ENCODE results near the gene CCDC159. TPM values are rescaled to one million over a fixed set of nuclear protein-coding genes. Genes with fewer than 3 reads are reported as not detected.

The CCDC159 gene
- polyA plus RNA-seq, 1 of the 3 experiments (the other 2 are of a cell fraction), result 25.2 TPM

GRCh38 chr19:11384778-11385129 is 38.4 kb downstream of the CCDC159 start:
- H3K79me2 ChIP-seq (ENCODE audit: insufficient read depth), result peaks cover 10% of the 10 kb centered on the region; the same call in 1 of the 2 replicates
- H3K4me1 ChIP-seq (ENCODE audit: control insufficient read depth in 1 of 2, insufficient read depth in 2 of 2, low read depth in 1 of 2, low read length in 1 of 2), result peaks cover 0 to 14% of the 10 kb centered on the region in 2 experiments; a peak in 1 of 4 replicates
- CTCF ChIA-PET, result interaction anchor here (0.9 to 6.4 kb wide), 10 partner anchors 9 to 98 kb away, joined by 3 to 85 read pairs (median 16); partner anchors contain the start of genes ELAVL3, RGL3 and SWSAP1
- POLR2A ChIA-PET, result interaction anchor here (1.2 to 4.3 kb wide), 5 partner anchors 10 to 98 kb away, joined by 7 to 30 read pairs (median 8); partner anchors contain the start of genes ODAD3, PRKCSH, RGL3 and SWSAP1
- H4K20me1 ChIP-seq (ENCODE audit: insufficient read depth), result no peaks in the 10 kb centered on the region
- no peak overlapping the region for H2AFZ ChIP-seq (ENCODE audit: low read depth)
- H3K9me2 ChIP-seq, result no peaks in the 10 kb centered on the region
- no peak overlapping the region for H3K4me2 ChIP-seq
- 82% methylated on average over 5 of the region's 5 CpGs for WGBS (ENCODE audit: low lambda C conversion rate)
- no peaks in the 10 kb centered on the region for H3K27me3 ChIP-seq (ENCODE audit: insufficient read depth)
- no peaks in the 10 kb centered on the region for H3K9me3 ChIP-seq
- no peaks in the 10 kb centered on the region for H3K36me3 ChIP-seq (replicated peaks in 1 of 2; ENCODE audit: control insufficient read depth in 1 of 2, insufficient read depth in 2 of 2, low read length in 1 of 2)
- TF ChIP-seq IRF3 (IDR thresholded peaks at IDR 0.05; ENCODE audit: low read depth, low read length), result no peak
- TF ChIP-seq RXRA (IDR thresholded peaks at IDR 0.05; ENCODE audit: borderline replicate concordance, low read depth), result no peak
- no peak for TF ChIP-seq POLR2AphosphoS5 (IDR thresholded peaks at IDR 0.05; ENCODE audit: low read depth, low read length)
- no peak for TF ChIP-seq FOXM1 (IDR thresholded peaks at IDR 0.05; ENCODE audit: low read depth)
- TF ChIP-seq, protein P1, sequence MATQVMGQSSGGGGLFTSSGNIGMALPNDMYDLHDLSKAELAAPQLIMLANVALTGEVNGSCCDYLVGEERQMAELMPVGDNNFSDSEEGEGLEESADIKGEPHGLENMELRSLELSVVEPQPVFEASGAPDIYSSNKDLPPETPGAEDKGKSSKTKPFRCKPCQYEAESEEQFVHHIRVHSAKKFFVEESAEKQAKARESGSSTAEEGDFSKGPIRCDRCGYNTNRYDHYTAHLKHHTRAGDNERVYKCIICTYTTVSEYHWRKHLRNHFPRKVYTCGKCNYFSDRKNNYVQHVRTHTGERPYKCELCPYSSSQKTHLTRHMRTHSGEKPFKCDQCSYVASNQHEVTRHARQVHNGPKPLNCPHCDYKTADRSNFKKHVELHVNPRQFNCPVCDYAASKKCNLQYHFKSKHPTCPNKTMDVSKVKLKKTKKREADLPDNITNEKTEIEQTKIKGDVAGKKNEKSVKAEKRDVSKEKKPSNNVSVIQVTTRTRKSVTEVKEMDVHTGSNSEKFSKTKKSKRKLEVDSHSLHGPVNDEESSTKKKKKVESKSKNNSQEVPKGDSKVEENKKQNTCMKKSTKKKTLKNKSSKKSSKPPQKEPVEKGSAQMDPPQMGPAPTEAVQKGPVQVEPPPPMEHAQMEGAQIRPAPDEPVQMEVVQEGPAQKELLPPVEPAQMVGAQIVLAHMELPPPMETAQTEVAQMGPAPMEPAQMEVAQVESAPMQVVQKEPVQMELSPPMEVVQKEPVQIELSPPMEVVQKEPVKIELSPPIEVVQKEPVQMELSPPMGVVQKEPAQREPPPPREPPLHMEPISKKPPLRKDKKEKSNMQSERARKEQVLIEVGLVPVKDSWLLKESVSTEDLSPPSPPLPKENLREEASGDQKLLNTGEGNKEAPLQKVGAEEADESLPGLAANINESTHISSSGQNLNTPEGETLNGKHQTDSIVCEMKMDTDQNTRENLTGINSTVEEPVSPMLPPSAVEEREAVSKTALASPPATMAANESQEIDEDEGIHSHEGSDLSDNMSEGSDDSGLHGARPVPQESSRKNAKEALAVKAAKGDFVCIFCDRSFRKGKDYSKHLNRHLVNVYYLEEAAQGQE (IDR thresholded peaks at IDR 0.05; ENCODE audit: low read depth, low read length), result no peak
- no peak overlapping the region for H3K9ac ChIP-seq
- DNase-seq, result no peak
- peaks cover 7% of the 10 kb centered on the region for H3F3A ChIP-seq (replicated peaks; ENCODE audit: insufficient read depth)
- no peak overlapping the region for H3K4me3 ChIP-seq (ENCODE audit: low read depth in 2 of 2, low read length in 1 of 2)
- H3K27ac ChIP-seq (ENCODE audit: low read depth in 2 of 2, low read length in 1 of 2), result peak overlapping the region in 1 of 2 experiments; percentile 64; a peak in 2 of 4 replicates

DNA sequence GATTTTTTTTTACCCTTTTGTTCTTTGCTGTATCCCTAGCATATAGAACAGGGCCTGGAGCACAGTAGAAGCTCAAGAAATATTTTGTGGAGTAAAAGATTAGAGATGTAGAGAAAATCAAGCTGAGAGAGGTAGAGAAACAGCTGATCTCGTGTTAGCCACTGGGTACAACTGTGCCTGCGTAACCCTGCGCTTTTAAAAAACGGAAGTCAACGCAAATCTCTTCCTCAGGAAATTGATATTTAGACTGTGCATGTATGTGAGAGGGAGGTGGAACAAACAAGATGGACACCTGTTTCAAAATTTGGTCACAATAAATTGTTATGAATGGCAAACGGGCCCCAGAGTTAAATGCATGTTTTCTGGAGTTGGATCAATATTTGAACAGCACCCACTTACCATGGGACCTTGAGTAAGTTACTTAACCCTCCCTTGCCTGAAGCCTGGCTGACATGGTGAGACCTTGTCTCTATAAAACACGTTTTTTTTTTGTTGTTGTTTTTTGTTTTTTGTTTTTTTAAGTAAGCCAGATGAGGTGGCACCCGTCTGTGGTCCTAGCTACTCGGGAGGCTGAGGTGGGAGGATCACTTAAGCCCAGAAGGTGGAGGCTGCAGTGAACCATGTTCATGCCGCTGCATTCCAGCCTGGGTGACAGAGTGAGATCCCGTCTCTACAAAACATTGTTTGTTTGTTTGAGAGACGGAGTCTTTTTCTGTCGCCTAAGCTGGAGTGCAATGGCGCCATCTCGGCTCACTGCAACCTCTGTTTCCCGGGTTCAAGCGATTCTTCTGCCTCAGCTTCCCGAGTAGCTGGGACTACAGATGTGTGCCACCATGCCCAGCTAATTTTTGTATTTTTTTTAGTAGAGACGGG is 41.1 kb downstream of the CCDC159 start:
- no peak for TF ChIP-seq FOSL2 (IDR thresholded peaks at IDR 0.05; ENCODE audit: borderline replicate concordance, low read depth)
- TF ChIP-seq, protein P2, sequence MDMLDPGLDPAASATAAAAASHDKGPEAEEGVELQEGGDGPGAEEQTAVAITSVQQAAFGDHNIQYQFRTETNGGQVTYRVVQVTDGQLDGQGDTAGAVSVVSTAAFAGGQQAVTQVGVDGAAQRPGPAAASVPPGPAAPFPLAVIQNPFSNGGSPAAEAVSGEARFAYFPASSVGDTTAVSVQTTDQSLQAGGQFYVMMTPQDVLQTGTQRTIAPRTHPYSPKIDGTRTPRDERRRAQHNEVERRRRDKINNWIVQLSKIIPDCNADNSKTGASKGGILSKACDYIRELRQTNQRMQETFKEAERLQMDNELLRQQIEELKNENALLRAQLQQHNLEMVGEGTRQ (IDR thresholded peaks at IDR 0.05; ENCODE audit: borderline replicate concordance, low read depth, low read length), result no peak
- no peak for TF ChIP-seq EP300 (IDR thresholded peaks at IDR 0.05; ENCODE audit: borderline replicate concordance in 1 of 2, low read depth in 1 of 2, low read length in 1 of 2)
- TF ChIP-seq MEF2A (IDR thresholded peaks at IDR 0.05; ENCODE audit: borderline replicate concordance, low read depth), result no peak
- TF ChIP-seq TAF1 (IDR thresholded peaks at IDR 0.05; ENCODE audit: borderline replicate concordance, low read depth, low read length), result no peak
- TF ChIP-seq CTCF (IDR thresholded peaks at IDR 0.05), result no peak
- no peak for TF ChIP-seq GABPA (IDR thresholded peaks at IDR 0.05; ENCODE audit: low read depth)
- no peak for TF ChIP-seq CHD2 (IDR thresholded peaks at IDR 0.05; ENCODE audit: low read length, partially characterized antibody)
- no peaks in the 10 kb centered on the region for H3K27me3 ChIP-seq (ENCODE audit: insufficient read depth)
- no peak overlapping the region for H2AFZ ChIP-seq (ENCODE audit: low read depth)
- no peaks in the 10 kb centered on the region for H3K79me2 ChIP-seq (ENCODE audit: insufficient read depth)
- no peaks in the 10 kb centered on the region; a peak in 1 of 4 replicates for H3K4me1 ChIP-seq (ENCODE audit: control insufficient read depth in 1 of 2, insufficient read depth in 2 of 2, low read depth in 1 of 2, low read length in 1 of 2)
- no peaks in the 10 kb centered on the region for H4K20me1 ChIP-seq (ENCODE audit: insufficient read depth)
- no peak overlapping the region for H3K4me3 ChIP-seq (ENCODE audit: low read depth in 2 of 2, low read length in 1 of 2)
- ChIA-PET CTCF (interaction anchor here (0.9 to 1.5 kb wide), 4 partner anchors 10 to 95 kb away, joined by 3 read pairs; partner anchors contain the start of gene ODAD3), POLR2A (interaction anchor here (0.6 to 0.7 kb wide), 2 partner anchors 11 to 13 kb away, joined by 3 read pairs; no protein-coding TSS in a partner anchor)
- DNase-seq, result no peak
- H3K9me2 ChIP-seq, result no peaks in the 10 kb centered on the region
- H3K36me3 ChIP-seq (replicated peaks in 1 of 2; ENCODE audit: control insufficient read depth in 1 of 2, insufficient read depth in 2 of 2, low read length in 1 of 2), result no peaks in the 10 kb centered on the region
- 78% methylated on average over 19 of the region's 19 CpGs for WGBS (ENCODE audit: low lambda C conversion rate)
- H3K27ac ChIP-seq (ENCODE audit: low read depth in 2 of 2, low read length in 1 of 2), result no peak overlapping the region
- H3K9me3 ChIP-seq, result no peaks in the 10 kb centered on the region
- H3F3A ChIP-seq (replicated peaks; ENCODE audit: insufficient read depth), result peaks cover 7% of the 10 kb centered on the region
- no peak overlapping the region for H3K4me2 ChIP-seq
- no peak overlapping the region for H3K9ac ChIP-seq
